ENCODE results near the gene SHH. TPM values are rescaled to one million over a fixed set of nuclear protein-coding genes. Genes with fewer than 3 reads are reported as not detected.

Gene SHH
- total and polyA plus RNA-seq, 2 of the 4 experiments (the other 2 are of a cell fraction), result under 0.01 to 0.03 TPM

- ChIA-PET CTCF (no interaction called here), POLR2A (ENCODE audit: unreplicated experiment) (no interaction called here)
- Histone ChIP-seq H3K56ac (ENCODE audit: extremely low read depth, insufficient read depth, low read length) (no peak overlapping the region), H3K36me3 (ENCODE audit: control insufficient read depth, insufficient read depth, low read length) (no peaks in the 10 kb centered on the region), H3K23ac (ENCODE audit: low read depth, low read length) (no peak overlapping the region), H2BK120ac (ENCODE audit: low read depth, low read length) (no peak overlapping the region), H4K91ac (ENCODE audit: insufficient read depth, low read depth, low read length) (no peak overlapping the region), H3K27me3 (ENCODE audit: control insufficient read depth, insufficient read depth, low read length) (peaks cover 62% of the 10 kb centered on the region), H3K4me1 (ENCODE audit: control insufficient read depth, insufficient read depth, low read length) (peaks cover 5% of the 10 kb centered on the region; the same call in 1 of the 2 replicates), H2BK5ac (ENCODE audit: low read depth, low read length, poor library complexity, severe bottlenecking) (no peak overlapping the region), H2AFZ (replicated peaks; ENCODE audit: low read length, poor library complexity) (peak overlapping the region; percentile 63), H4K20me1 (ENCODE audit: insufficient read depth, low read length) (no peaks in the 10 kb centered on the region), H4K5ac (ENCODE audit: low read depth, low read length) (no peak overlapping the region), H3K18ac (ENCODE audit: low read depth, low read length) (no peak overlapping the region), H3K4ac (ENCODE audit: low read depth, low read length) (no peak overlapping the region), H3K9me3 (ENCODE audit: control insufficient read depth, insufficient read depth, low read length) (no peaks in the 10 kb centered on the region), H2BK20ac (ENCODE audit: low read depth, low read length) (no peak overlapping the region), H2AK9ac (replicated peaks; ENCODE audit: low read depth, low read length, poor library complexity) (no peak overlapping the region), H3K14ac (replicated peaks; ENCODE audit: low read depth, low read length) (no peak overlapping the region), H3K4me3 (ENCODE audit: insufficient read depth, low read depth, low read length) (no peak overlapping the region), H3K9me1 (ENCODE audit: insufficient read depth, low read length) (no peaks in the 10 kb centered on the region), H4K8ac (ENCODE audit: low read depth in 2 of 2, low read length in 2 of 2) (no peak overlapping the region), H3K4me2 (ENCODE audit: low read depth, low read length) (no peak overlapping the region), H2AK5ac (ENCODE audit: low read depth, low read length) (no peak overlapping the region), H3K79me1 (ENCODE audit: low read depth in 1 of 2, low read length in 2 of 2) (no peaks in the 10 kb centered on the region), H3K27ac (ENCODE audit: insufficient read depth, low read length) (no peak overlapping the region), H3K9ac (ENCODE audit: low read depth, low read length) (no peak overlapping the region), H2BK15ac (ENCODE audit: low read depth, low read length) (no peak overlapping the region)
- WGBS, 2 experiments (ENCODE audit: extremely low coverage in 2 of 2, insufficient read length in 1 of 2), result 5% methylated on average over 50 of the region's 70 CpGs; no CpG with 5 or more reads in 1 of the 2 experiments
- no peak for ATAC-seq (ENCODE audit: low read depth)
- in situ Hi-C loops (cut with MboI; ENCODE audit: low sequenced_read_pairs) (loop anchor here (5.0 to 25.0 kb wide), 2 partner anchors 834 to 1019 kb away; partner anchors contain the start of gene RNF32), intact Hi-C loops (cut with micrococcal nuclease) (no loop called here), dilution Hi-C loops (cut with HindIII; ENCODE audit: low sequenced_read_pairs, unreplicated experiment) (no loop called here)
- BruUV-seq (replicated peaks), result no TSS peak
- no peak for DNase-seq
- TF ChIP-seq MXI1 (IDR thresholded peaks at IDR 0.05; ENCODE audit: borderline replicate concordance, low read depth, low read length), result no peak
- TF ChIP-seq SMC3 (IDR thresholded peaks at IDR 0.05; ENCODE audit: low read depth, low read length), result no peak
Measured at GRCh38 chr7:155802906-155803417, 9.3 kb downstream of the SHH start.
